Fibroblast of peridontal ligament (primary cell): ENCODE data around the gene OGFR.

Experiments used
- DNase-seq: peaks from one replicate; pipeline ENCODE4 v3.0.0-alpha.2; 2010; ENCODE audit errors: extremely low read depth

OGFR gene

GRCh38 chr20:62784497-62784896, 20.1 kb upstream of the OGFR start:
- no peak for DNase-seq

- no peak for DNase-seq
These were observed 19.2 kb upstream of the OGFR start for GRCh38 chr20:62785393-62785792.

DNA sequence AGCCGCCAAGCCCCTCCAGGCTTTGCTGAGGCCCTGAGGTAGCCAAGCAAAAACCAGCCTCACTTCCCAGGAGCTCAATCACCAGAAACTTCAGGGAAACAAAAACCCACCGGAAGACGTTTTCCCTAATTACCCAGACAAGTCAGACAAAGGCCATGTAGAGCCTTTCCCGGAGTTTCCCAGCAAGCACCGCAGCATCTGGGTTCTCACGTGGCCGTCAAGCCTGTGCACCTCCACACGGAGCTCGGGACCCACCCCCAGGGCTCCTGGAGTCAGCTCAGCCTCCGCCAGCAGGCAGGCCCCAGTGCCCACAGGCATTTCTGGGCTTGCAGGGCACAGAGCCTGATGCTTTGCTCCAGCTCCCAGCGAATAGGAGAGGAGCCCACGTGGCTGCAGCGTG, 18.5 kb upstream of the OGFR start:
- no peak for DNase-seq

DNA sequence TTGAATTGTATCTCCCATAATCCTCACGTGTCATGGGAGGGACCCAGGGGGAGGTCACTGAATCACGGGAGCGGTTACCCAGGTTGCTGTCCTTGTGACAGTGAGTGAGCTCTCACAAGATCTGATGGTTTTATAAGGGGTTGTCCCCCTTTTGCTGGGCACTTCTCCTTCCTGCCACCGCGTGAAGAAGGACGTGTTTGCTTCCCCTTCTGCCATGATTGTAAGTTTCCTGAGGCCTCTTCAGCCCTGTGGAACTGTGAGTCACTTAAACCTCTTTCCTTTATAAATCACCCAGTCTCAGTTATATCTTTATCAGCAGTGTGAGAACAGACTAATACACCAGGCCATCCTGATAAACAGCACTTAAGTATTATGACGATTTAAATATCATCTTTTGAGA, 17.3 kb upstream of the OGFR start:
- no peak for DNase-seq

DNA sequence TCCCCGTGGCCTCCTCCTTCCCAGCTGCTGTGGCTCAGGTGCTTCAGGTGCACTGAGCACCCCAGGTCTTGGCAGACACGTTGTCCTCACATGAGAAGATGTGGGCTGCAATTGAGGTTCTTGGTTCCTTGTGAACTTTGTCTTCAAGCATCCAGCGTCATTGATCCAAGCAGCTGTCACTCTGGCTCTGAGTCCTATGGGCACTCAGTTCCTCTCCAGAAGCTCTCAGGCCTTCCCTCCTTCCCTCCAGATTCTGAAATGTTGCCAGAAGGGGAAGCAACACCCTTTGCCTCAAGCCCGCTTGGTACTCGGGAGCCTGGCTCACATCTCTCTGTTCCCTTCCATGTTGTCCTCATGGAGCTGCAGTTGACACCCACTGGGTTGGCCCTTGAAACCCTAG, 16.8 kb upstream of the OGFR start:
- no peak for DNase-seq

DNA sequence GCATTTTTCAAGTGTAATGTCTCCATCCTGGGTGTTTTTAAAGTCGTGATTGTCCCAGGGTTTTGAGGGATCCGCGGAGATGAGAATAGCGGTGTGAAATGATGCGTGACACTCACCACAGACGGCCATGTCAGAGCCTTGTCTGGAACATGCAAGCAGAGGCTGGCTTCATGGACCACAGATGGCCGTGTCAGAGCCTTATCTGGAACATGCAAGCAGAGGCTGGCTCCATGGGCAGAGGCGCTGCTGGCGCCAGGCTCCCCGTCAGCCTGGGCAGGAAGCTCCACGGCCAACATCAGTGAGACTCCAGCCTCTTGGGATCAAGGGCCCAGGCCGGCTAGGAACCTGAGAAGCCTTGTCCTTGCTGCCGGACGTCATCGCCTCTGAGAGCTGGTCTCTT, 16.0 kb upstream of the OGFR start:
- DNase-seq: no peak

DNA sequence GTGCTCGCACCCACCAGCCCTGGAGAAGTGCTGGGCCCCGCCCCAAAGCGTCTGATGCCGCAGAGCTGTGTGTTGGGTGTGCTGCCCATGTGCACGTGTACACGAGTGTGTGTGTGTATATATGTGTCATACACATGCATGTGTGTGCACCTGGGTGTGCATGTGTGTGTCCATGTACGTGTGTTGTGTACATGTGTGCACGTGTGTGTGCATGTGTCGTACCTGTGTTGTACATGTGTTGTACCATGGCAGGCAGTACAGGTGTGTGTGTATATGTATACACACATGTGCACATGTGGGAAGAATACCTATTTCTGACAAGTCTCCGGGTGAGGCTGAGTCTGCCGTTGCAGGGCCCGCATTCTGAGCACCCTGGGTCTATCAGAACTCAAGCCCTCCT, 14.6 kb upstream of the OGFR start:
- DNase-seq: no peak

GRCh38 chr20:62791301-62792181, 13.1 kb upstream of the OGFR start:
- DNase-seq: peak; percentile 91

DNA sequence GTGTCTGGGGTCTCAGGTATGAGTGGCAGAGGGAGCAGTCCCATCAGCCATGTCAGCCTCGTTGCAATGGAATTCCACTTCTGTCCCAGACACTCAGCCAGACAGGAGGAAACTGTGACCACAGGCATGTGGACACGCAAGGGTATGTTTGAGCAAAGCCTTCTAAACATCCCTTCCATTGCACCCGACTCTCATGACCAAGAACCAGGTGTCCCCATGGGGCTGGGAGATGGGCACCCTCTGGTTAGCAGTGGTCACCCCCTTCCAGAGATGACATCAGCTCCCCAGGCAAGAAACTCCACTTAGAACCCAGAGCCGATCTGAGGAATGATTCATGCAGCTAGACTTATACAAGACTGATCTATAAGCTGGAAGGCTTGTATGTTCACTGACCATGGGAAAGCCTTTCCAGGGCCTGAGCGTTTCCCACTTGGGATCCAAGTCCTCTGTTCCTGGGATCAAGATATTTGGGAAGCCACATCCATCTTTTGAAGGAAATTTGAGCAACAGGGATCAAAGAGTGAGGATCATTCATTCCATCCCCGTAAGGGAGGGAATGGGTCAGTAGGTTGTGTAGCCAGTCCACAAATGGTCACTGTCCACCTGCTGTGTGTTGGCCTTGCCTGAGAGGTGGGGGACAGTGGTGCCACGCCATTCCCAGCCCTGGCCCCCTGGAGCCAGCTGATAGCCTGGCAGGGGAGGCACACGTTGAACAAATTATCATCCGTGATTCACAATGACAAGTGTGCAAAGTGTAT, 12.3 kb upstream of the OGFR start:
- DNase-seq: peak; percentile 18

DNA sequence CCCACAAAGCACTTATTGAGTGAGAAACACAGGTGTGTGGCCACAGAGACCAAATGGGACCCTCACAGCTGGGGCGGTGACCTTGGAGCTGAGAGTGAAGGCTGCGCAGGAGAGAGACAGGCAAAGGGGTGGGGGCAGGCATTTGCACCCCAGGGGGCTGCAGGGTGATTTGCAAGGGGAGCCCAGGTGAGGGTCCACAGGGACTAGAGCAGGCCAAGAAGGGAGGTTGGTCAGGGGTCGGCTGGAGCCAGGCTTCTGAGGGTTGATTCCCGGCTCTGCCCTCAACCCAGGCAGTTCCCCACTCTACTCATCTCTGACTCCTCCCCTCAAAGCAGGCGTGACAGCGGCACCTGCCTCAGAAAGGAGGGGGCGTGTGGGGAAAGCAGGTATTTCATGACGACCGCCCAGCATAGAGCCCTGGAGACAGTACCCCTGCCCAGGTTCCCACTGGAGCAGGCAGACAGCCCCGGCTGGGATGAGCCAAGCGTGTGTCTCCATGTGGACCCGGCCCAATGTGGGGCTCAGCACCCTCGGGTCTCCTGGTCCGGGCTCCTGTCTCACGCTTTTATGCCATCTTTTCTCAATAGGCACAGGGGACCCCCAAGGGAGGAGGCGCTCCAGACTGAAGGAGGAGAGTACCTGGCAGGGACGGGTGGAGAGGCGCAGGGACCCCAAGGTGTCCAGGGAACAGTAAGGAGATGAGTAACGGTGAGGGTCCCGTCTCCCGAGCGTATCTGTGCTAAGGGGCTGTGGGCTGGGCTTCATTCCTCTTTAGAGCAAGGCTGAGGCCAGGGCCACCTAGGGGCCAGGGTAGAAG, 11.5 kb upstream of the OGFR start:
- DNase-seq: no peak

DNA sequence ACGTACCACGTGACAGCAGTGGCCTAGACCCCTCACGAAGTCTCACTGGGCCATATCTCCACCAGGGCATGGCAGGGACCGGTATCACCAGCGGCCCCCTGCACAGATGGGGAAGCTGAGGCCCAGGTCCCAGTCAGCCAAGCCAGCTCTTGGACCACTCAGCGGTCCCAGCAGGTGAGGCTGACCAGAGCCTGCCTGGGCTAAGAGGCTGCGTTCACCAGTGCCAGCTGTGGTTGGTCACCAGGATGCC, 11.0 kb upstream of the OGFR start:
- DNase-seq: no peak

DNA sequence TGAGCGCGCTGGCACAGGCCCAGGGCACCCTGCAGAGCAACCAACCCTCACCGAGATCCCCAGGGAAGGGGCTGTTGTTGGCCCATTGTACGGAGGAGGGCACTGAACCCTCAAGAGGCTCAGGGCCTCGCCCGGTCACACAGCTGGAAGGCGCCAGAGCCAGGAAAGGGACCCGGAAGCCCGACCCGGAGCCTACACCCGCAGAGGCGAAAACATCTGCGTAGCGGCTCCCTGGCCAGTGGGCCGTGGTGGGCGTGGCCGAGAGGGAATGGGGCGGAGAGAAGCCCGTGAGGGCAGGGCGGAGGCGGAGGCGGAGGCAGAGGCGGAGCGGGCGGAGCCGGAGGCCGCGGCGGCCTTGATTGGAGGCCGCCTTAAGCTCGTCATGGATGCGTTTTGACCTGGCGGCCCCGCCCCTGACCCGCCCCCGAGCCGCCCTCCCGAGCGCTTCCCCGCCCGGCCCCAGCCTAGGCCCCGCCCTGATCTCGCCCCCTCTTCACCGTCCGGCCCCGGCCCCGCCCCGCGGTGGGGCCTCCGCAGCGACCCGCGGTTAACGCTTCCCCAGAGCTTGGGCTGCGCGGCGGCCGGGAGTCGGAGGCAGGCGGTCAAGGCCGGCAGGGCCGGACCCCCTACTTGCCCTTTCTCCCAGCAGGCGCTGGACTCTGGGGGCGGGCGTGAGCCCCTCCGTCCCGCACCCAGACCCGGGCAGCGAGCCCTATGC, 10.5 kb upstream of the OGFR start:
- DNase-seq: peak; percentile 91

DNA sequence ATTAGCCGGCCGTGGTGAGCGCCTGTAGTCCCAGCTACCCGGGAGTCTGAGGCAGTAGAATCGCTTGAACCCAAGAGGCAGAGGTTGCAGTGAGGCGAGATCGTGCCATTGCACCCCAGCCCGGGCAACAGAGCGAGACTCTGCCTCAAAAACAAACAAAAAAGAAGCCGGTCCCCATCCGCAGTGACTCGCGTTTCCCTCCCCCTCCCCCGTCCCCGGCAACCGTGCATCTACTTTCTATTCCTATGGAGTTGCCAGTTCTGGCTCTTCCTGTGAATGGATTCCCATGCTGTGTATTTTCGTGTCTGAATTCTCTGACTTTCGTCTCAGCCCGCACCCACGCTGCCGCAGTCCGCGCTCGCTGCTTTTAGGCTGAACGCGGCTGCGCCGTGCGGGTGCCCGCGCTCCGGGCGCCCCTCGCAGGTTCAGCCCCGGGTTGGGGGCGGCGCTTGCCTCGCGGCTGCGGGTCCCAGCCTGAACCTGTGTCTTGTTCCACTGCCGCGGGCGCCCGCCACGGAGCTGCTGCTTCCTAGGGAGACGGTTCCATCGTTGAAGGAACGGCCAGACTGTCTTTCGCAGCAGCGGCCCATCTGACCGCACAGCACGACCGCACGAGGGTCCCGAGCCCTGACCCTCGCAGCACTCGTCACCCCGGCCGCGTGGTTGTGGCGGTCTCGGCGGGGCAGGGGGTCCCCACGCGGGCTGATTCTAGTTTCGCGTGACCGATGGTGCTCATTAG, 9.4 kb upstream of the OGFR start:
- peak; percentile 35 for DNase-seq

GRCh38 chr20:62796699-62797491, 7.7 kb upstream of the OGFR start:
- no peak for DNase-seq

- DNase-seq: no peak
These were observed 6.7 kb upstream of the OGFR start for GRCh38 chr20:62797671-62798532.

GRCh38 chr20:62799036-62799435, 5.6 kb upstream of the OGFR start:
- no peak for DNase-seq

- DNase-seq: no peak
These were observed 5.2 kb upstream of the OGFR start for GRCh38 chr20:62799459-62799858.

DNA sequence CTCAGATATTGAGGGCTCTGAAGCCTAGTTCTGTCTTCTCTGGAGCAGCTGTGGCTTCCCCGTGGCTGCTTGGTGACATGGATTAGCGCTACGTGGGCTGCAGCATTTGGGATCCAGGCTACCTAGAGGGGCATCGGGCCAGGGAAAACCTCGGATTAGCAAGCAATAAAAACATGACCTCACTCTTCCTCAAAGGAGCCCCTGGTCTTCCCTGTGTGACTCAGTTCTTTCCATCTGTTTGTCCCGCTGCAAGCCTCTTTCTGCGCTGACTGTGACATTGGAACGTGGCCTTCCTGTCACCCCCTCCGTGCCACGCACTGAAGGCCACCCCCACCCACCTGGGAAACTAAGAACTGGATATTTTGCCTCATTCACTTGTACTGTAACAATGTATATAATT, 4.8 kb upstream of the OGFR start:
- DNase-seq: no peak
